Measurements from ENCODE around the gene KRTAP5-1.
"Not testable (repeated sequence)": the region's sequence is repeated elsewhere in the genome, so short reads cannot be mapped to it uniquely, and the experiment has no call there.

The KRTAP5-1 gene

DNA sequence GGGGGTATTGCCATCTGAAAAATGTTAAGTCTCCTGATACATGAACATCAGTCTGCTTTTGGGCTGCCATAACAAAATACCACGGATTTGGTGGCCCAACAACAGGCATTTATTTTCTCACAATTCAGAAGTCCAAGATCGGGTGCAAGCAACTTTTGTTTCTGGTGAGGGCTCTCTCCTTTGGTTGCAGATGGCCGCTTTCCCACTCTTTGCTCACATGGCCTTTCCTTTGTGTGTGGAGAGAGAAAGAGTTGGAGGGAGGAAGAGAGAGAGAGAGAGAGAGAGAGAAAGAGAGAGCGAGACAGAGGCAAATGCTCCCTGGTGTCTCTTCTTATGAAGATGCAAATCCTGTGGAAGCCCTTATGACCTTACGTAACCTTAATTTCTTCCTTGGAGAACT is 15.5 kb upstream of the KRTAP5-1 start:
- no peak for DNase-seq

DNA sequence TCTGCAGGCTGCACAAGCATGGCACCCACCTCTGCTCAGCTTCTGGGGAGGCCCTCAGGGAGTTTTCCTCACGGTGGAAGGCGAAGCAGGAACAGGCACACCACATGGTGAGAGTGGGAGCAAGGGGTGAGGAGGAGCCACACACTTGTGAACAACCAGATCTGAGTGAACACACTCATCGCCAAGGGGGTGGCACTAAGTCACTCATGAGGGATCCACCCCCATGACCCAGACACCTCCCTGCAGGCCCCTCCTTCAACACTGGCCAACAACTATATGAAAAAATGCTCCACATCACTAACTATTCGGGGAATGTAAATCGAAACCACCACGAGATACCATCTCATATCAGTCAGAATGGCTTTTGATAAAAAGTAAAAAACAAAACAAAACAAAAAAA is 13.7 kb upstream of the KRTAP5-1 start:
- no peak for DNase-seq

DNA sequence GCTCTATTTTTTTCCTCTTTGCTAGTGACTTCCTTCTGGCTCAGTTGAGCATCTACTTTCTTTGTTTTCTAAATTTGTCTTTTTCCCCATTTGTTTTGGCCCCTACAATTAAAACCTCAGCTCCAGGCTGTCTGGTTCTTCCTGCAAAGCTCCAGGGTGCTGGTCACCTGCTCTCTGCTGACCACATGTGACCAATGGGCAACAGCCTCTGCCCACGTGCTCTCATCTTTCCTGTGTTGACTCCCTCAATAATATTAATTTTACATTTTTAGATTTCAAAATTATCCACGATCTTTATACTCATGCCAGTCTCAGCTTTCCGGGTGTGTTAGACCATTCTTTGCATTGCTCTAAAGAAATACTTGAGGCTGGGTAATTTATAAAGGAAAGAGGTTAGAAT is 13.3 kb upstream of the KRTAP5-1 start:
- DNase-seq = not testable (repeated sequence)

DNA sequence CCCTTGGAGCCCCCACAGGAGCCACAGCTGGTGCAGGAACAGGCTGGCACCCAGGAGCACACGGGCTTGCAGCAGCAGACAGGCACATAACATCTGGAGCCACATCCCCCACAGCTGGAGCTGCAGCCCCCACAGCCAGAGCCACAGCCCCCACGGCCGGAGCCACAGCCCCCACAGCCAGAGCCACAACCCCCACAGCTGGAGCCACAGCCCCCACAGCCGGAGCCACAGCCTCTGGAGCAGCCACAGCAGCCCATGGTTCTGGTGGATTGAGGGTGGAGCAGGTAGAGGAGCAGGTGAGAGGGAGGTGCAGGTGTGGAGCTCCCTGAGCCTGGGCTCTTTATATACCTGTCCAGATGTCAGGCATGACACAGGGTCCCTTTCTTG is 12.9 kb upstream of the KRTAP5-1 start, which contains the start of gene KRTAP5-2:
TSS of gene KRTAP5-2 (minus strand) at position 301 of the 387 bp plus-strand sequence. CDS start at position 257, 44 bp downstream.
- DNase-seq = no peak

DNA sequence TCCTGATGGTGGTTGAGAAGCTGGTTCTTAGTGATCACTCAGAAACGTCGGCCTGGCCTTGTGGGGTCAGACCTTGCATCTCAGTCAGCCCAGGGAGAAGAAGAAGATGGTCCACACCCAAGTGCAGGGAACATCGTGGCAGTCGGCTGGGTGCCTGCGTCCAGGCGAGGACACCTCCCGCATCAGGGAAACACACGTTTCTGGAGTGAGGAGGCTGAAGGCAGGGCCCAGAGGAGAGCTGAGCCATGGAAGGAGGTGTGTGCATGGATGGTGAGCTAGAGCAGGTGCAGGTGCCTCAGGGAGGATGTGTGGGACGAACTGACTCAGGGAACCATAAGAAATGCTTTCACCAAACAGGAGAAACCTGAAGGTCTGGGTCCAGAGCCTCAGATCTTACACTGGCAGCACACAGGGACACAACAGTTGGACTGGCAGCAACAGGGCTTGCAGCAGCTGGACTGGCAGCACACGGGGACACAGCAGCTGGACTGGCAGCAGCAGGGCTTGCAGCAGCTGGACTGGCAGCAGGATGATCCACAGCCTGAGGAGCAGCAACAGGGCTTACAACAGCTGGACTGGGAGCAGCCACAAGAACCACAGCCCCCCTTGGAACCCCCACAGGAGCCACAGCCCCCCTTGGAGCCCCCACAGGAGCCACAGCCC is 12.4 kb upstream of the KRTAP5-1 start:
- no peak for DNase-seq

DNA sequence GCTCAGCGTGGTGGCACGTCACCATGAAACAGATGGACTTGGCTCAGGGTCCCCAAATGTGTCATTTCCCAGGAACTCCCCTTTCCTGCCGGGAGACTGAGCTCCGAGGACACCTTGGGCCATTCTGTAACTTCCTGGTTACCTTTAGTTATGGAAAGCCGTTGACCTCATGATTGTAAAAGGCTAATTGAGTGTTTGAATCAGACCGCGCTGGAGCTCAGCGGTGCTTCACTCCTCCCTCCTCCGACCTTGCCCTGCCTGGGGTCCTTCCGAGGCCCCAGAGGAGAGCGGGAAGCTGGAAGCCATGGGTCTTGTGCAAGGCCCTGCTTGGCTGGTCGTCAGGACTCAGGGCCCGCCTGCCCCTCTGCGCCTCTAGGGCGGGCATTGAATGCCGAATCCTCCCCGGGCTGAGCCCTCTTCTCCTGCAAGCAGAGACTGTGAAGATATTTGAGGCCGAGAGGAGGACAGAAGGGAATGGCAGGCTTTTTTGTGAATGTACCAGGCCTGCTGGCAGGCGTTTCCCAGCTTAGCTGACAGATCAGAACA is 11.6 kb upstream of the KRTAP5-1 start:
- DNase-seq = not testable (repeated sequence)

DNA sequence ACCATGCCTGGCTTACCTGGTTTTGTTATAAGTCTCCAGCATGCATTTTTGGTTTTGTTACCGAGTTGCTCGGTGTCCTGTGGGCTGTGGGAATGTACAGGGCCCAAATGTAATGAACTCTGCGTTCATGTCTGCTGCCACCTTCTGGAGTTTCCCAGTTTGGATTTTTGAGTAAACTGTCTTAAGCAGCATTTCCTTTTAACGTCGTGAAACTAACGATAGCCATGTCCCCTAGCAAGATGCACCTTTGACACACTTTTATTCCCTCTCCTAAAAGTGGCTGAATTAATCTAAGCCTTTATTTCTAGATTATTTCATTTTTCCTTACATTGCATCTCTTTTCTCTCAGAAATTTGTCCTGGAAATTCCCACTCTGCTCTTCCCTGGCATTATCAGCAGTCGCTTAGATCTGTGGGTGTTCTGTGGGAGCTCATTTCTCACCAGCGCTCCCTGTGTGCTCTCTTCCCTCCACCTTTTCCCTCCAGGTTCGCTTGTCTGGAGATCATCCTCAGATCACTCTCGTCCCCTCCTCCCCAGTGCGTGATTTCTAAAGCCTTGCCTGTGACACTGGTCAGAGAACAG is 11.0 kb upstream of the KRTAP5-1 start:
- DNase-seq = not testable (repeated sequence)

DNA sequence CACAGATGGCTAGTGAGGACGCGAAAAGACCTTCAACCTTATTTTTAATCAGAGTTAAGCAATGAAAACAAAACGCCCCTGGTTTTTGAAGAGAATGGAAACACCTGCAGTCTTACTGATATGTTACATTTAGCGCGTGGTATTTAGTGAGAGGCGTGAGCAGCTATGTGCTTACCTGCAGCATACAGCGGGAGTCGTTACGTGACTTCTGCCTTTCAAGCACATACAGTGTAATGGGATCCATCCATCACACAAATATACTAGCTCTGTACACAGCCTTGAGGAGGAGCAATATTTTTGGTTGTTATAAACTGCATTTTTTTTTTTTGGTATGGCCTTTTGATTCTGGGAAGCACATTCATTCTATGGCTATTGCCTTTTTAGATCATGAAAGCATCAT is 7.5 kb upstream of the KRTAP5-1 start:
- no peak for DNase-seq

DNA sequence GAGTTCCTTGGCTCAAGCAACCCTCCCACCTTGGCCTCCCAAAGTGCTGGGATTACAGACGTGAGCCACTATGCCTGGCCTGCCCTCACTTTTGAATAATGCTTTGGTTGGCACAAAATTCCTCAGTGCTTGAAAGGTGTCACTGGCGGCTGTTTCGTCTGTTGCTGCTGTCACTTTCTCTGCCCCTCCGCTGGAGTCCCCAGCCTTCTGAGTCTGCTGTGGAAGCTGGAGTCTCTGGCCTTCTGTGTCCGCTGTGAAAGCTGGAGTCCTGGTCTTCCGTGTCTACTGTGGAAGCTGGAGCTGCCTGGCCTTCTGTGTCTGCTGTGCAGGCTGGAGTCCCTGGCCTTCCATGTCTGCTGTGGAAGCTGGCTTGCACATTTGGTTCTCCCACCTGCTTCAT is 4.9 kb upstream of the KRTAP5-1 start:
- no peak for DNase-seq

DNA sequence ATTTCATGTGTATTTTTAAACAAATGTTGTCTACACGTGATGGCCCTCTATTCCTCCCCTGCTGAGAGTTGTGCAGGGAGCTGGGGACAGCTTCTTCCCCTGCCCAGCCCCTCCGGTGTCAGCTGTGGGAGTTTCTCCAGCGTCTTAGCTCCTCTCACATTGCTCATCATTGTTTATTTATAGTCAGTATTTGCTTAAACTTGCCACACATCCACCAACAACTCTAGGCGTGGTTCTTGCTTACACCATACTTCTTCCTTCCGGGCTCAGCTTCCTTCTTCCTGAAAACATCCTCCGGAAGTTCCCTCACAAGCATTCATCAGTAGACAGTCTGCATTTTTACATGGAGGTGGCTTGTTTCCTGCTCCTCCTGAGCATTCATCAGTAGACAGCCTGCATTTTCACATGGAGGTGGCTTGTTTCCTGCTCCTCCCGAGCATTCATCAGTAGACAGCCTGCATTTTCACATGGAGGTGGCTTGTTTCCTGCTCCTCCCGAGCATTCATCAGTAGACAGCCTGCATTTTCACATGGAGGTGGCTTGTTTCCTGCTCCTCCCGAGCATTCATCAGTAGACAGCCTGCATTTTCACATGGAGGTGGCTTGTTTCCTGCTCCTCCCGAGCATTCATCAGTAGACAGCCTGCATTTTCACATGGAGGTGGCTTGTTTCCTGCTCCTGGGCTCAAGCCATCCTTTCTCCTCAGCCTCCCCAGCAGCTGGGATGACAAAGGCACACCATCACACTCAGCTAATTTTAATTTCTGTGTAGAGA is 4.3 kb upstream of the KRTAP5-1 start:
- peak; percentile 82 for DNase-seq

DNA sequence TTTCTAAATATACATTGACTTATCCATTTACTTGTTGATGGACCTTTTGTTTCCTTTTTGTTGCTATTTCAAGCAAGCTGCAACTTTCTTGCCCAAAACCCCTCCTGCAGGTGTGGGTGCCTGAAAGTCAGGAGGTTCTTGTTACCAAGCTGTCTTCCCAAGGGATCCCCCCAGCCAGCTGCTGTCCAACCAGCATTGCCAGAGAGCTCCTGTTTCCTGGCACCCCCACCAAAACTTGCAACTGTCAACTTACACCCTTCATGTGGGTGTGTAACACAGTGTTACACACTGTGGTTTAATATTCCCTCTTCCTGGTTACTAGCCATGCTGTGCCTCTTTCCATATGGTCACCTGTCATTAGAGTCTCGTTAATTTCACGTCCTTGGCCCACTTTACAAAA is 1.6 kb upstream of the KRTAP5-1 start:
- no peak for DNase-seq

DNA sequence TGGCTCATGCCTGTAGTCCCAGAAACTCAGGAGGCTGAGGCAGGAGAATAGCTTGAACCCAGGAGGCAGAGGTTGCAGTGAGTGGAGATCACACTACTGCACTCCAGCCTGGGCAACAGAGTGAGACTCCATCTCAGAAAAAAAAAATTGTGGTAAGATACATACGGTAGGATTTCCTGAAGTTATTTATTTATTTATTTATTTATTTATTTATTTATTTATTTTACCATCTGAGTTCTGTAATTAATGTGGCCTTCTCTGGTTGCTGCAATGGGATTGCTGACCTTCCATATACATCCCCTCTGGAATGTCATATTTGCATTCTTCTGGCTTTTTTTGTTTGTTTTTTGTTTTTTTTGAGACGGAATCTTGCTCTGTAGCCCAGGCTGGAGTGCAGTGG is 2.2 kb downstream of the KRTAP5-1 start:
- DNase-seq = not testable (repeated sequence)

DNA sequence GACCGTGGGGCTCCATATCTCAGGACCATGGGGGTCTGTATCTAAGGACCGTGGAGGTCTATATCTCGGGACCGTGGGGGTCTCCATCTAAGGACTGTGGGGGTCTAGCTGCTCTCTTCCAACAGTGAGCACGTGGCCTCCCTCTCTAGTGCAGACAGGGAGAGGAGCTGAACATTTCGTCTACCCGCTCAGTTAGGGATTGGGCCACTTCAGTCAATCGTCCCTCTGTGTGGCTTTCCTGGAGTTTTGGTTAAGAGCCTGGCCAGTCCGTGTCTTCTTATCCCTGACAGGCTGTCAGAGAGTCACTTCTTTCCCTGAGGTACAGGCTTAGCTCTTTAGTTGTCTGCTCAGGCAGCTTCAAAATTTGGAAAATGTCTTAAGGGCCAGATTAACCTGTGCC is 3.1 kb downstream of the KRTAP5-1 start:
- DNase-seq = no peak

DNA sequence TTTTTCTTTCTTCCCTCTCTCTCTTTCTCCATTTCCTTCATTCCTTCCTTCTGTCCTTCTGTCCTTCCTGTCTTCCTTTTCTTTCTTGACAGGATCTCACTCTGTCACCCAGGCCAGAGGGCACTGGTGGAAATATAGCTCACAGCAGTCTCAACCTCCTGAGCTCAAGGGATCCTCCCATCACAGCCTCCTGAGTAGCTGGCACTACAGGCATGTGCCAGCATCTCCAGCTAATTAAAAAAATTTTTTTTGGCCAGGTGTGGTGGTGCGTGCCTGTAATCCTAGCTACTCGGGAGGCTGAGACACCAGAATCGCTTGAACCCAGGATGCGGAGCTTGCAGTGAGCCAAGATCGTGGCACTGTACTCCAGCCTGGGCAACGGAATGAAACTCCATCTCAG is 8.3 kb downstream of the KRTAP5-1 start:
- no peak for DNase-seq

DNA sequence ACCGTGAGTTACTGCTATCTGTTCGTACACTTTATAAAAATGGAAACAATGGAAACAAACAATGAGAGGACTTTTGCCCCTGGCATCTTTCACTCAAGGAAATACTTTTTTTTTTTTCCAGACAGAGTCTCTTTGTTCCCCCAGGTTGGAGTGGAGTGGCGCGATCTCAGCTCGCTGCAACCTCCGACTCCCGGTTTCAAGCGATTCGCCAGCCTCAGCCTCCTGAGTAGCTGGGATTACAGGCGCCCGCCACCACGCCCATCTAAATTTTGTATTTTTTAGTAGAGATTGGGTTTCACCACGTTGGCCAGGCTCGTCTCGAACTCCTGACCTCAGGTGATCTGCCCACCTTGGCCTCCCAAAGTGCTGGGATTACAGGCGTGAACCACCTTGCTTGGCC is 9.3 kb downstream of the KRTAP5-1 start:
- not testable (repeated sequence) for DNase-seq

DNA sequence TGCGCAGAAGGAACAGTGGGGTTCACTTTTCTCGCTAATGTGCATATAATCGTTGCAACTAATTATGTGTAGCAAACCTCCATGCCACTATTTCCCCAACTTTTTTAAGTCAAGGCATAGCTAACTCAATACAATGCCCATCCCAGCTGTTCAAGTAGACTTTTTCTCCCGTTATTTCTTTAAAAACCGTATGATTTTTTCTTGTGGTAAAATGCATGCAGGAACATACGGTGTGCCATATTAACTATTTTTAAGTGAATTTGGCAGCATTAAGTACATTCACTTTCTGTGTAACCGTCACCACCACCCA is 10.2 kb downstream of the KRTAP5-1 start:
- DNase-seq = no peak

DNA sequence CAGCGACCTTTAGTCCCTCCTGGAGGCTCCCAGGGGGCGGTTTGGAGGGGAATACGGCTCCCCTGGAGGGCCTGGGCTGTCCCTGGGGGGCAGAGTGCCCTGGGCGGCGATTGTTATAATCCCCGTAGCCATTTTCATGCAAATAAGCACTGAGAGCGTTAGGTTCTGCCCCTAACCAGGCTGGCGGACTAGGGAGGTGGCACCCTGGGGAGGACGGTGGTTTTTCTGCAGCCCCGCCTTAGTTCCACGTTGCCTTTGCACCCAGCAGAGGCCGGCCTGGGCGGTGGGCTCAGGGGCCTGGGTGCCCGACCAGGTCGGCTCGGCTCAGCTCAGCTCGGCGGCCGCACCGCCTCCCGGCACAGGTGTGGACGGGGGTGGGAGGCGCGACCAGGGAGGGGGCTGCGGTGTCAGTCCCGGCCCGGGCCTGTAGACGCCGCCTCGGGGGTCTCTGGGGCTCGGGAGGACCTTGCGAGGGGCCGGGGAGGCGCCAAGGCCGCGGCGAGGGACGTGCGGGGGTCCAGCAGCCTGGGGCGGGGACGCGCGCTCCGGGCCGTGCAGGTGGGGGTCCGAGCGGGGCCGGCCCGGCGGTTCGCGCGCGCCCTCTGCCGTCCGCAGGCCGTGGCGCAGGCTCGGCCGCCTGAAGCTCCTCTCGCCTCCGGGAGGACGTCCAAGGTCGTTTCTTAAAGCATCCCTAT is 10.7 kb downstream of the KRTAP5-1 start:
- DNase-seq = peak; percentile 22

DNA sequence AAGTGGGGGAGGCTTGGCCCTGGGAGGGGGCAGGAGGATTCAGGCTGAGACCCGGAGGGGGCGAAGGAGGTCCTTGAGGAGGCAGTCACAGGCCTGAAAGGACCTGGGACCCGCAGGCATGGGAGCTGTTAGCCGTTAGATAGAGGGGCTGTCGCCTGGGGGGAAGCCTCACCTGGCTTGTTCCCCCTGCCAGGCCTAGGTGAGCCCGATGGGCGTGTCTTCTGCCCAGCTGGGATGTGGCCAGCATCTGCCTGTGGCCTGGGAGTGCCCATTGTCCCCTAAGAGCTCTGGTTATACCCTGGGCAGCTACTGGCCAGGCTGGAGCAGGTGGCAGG is 11.2 kb downstream of the KRTAP5-1 start:
- no peak for DNase-seq

DNA sequence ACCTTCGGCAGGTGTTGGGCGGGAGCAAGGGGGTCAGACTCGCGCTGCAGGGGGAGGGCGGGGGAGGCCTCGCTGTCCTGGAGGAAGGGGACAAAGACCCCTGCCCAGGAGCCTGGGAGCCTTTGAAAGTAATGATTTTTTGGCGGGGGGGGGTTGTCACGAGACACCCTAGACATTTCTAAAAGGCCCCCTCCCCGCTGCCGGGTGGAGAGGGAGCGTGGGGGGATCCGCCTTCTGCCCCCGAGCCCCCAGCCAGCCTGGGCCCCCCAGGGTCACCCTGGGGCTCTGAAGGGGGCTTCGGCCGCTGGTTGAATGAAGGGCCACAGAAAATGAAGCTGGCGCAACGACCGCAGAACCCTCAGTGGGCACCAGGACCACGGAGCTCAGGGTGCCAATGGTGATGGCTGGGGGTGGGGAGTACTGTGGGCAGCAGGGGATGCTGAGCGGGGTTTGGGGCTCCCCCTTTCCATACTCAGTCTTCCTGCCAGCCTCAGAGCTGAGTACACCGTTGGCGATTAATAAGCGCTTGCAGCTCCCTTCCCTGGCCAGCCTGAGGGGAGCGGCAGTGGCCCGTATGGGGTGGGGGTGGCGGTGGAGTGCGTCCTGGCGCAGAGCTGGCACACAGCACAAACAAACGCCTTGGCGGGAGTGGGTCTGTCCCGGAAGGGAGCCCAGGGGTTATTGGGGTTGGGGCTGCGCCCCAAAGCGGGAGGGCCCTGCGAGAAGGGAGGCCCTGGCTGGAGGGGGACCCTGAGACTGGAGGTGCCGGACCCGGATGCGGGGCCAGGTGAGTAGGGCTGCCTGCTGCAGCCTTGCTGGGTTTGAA is 11.8 kb downstream of the KRTAP5-1 start:
- DNase-seq = no peak

DNA sequence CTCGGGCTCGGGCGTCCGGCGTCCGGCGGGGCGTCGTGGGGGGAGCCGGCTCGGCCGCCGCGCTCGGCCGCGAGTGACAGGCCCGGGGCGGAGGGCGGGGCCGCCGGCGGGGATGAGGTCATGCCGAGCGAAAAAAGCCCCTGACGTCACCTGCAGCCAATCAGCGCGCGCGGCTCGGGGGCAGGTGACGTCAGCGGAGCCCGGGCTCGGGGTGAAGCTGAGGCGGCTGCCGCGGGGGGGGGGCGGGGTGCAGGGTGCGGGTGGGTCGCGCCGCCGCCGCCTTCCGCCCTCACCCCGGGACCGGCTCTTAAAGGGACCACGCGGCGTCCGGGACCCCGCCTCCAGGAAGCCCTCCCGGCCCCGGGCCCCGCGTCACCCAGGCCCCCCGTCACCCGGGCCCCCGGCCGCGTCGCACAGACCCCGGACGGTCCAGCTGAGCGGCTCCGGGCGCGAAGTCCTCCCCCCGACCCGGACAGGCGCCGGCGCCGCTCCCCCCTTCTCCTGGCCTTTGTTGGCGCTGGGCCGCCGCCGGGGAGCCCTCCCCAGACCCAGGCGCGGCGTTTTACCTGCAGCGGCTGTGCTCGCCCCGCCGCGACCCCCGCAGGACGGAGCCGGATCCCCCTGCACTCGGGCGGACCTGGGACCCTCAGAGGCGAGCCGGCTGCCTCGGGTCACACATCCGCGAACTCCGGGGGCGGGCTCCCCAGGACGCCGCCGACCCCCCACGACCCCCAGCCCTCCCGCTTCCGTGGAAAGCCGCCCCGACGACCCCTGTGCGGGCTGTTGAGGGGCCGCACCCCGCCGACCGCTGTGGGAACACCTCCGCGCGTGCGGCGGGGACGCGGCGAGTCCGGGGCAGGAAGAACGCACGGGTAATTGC is 12.6 kb downstream of the KRTAP5-1 start, which contains the start of gene DUSP8:
TSS of gene DUSP8 (minus strand) at position 75 of the 880 bp plus-strand sequence. CDS start 6,445 bp downstream, outside the sequence.
- peak; percentile 56 for DNase-seq

DNA sequence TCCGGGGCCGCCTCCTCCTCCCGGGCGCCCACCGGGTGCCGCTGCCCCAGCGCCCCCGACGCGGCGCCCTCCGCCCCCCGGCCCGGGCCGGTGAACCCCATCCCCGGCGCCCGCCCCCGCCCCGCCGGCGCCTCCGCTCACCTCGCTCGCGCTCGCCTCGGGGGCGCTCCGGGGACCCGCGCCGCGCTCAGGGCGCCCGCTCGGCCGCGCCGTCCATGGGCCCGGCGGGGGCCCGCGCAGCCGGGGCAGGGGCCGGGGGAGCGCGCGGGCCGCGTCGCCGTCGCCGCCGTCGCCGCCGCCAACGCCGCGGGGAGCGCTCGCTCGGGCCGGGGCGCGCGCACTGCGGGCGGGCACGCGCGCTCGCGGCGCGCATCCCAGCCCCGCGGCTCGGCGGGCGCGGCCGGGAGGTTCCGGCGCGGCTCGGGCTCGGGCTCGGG is 13.3 kb downstream of the KRTAP5-1 start:
- DNase-seq = no peak

All from MV-4-11 (cell line).